GM23338 (cell line): ENCODE results near the gene MBD5. TPM values are rescaled to one million over a fixed set of nuclear protein-coding genes. Genes with fewer than 3 reads are reported as not detected.

Experiments
- ATAC-seq: fragments of 200-7000 bp; cut with Tn5 transposase; 3 replicates; pipeline ENCODE4 v1.9.1; 2020
- DNase-seq: peaks from one replicate; pipeline ENCODE4 v3.0.0-alpha.2; 2015; ENCODE audit warnings: low spot score
- H2AFZ ChIP-seq: fragments of 200-600 bp; sonication (generic); 2 replicates; pipeline ENCODE4 v1.8.0; 2016; ENCODE audit warnings: antibody characterized with exemption, mild to moderate bottlenecking, moderate library complexity
- H3F3A ChIP-seq: fragments of 200-600 bp; sonication (generic); replicated peaks from 2 replicates; pipeline ENCODE4 v1.8.0; 2017; ENCODE audit warnings: antibody characterized with exemption, mixed run types, low read depth
- H3K27ac ChIP-seq: fragments of 200-600 bp; sonication (generic); 2 replicates; pipeline ENCODE4 v1.6.1; 2016; ENCODE audit warnings: low read depth
- H3K27me3 ChIP-seq: fragments of 200-600 bp; sonication (generic); 2 replicates; pipeline ENCODE4 v1.8.0; 2016; ENCODE audit warnings: mild to moderate bottlenecking, mixed run types, moderate library complexity; ENCODE audit not compliant: insufficient read depth
- H3K36me3 ChIP-seq: fragments of 200-600 bp; sonication (generic); 2 replicates; pipeline ENCODE4 v1.8.0; 2016; ENCODE audit warnings: mild to moderate bottlenecking; ENCODE audit not compliant: insufficient read depth
- H3K4me1 ChIP-seq: fragments of 200-600 bp; sonication (generic); 2 replicates; pipeline ENCODE4 v1.8.0; 2016; ENCODE audit warnings: mild to moderate bottlenecking, moderate library complexity; ENCODE audit not compliant: insufficient read depth
- H3K4me2 ChIP-seq: fragments of 200-600 bp; sonication (generic); 2 replicates; pipeline ENCODE4 v1.7.1; 2017; ENCODE audit warnings: mixed run types
- H3K4me3 ChIP-seq: fragments of 200-600 bp; sonication (generic); 2 replicates; pipeline ENCODE4 v1.6.1; 2016; ENCODE audit warnings: mixed run types
- H3K79me2 ChIP-seq: fragments of 200-600 bp; sonication (generic); replicated peaks from 2 replicates; pipeline ENCODE4 v1.8.0; 2017; ENCODE audit warnings: mild to moderate bottlenecking; ENCODE audit not compliant: insufficient read depth
- H3K9me2 ChIP-seq: fragments of 200-600 bp; sonication (generic); 2 replicates; pipeline ENCODE4 v1.8.0; 2017; ENCODE audit not compliant: insufficient read depth
- H4K20me1 ChIP-seq: fragments of 200-600 bp; sonication (generic); replicated peaks from 2 replicates; pipeline ENCODE4 v1.8.0; 2017; ENCODE audit warnings: mild to moderate bottlenecking; ENCODE audit not compliant: insufficient read depth
- H3K27ac Mint-ChIP-seq: 2 replicates; pipeline ENCODE4 v1.8.0; 2020; ENCODE audit warnings: inconsistent platforms, mild to moderate bottlenecking, moderate library complexity, mixed read lengths
- H3K27me3 Mint-ChIP-seq: 3 replicates; pipeline ENCODE4 v1.8.0; 2022; ENCODE audit warnings: low read depth, mild to moderate bottlenecking, moderate library complexity, mixed read lengths, inconsistent platforms; ENCODE audit not compliant: insufficient read depth, poor library complexity
- H3K36me3 Mint-ChIP-seq: 3 replicates; pipeline ENCODE4 v1.8.0; 2021; ENCODE audit warnings: low read depth, mild to moderate bottlenecking, inconsistent platforms, moderate library complexity, mixed read lengths
- H3K4me1 Mint-ChIP-seq: 3 replicates; pipeline ENCODE4 v1.8.0; 2020; ENCODE audit warnings: mild to moderate bottlenecking, inconsistent platforms, mixed read lengths
- H3K4me3 Mint-ChIP-seq: 3 replicates; pipeline ENCODE4 v1.8.0; 2021; ENCODE audit warnings: moderate library complexity, mild to moderate bottlenecking, inconsistent platforms, mixed read lengths
- H3K9me3 Mint-ChIP-seq: 3 replicates; pipeline ENCODE4 v1.8.0; 2020; ENCODE audit warnings: moderate library complexity, mild to moderate bottlenecking, inconsistent platforms, mixed read lengths
- CREB1 ChIP-seq: fragments of 250-450 bp; sonication (Bioruptor Pico); IDR thresholded peaks from 2 replicates; pipeline ENCODE4 v1.5.0; 2020; ENCODE audit warnings: low read depth, mild to moderate bottlenecking, moderate library complexity
- CTCF ChIP-seq, 2 experiments: fragments of 200-600 bp in 1 of 2; sonication (generic) in 1 of 2; conservative IDR thresholded peaks; 2 replicates each; pipeline versions ENCODE4 v1.5.1 to v1.6.1; 2016 to 2017; ENCODE audit warnings: antibody characterized with exemption in 2 of 2, low read depth in 2 of 2, mild to moderate bottlenecking in 2 of 2, moderate library complexity in 1 of 2
- ETS1 ChIP-seq: IDR thresholded peaks from 2 replicates; pipeline ENCODE4 v1.6.1; 2016; ENCODE audit warnings: antibody characterized with exemption
- EZH2 ChIP-seq: fragments of 200-600 bp; sonication (generic); IDR thresholded peaks from one replicate; pipeline ENCODE4 v1.8.0; 2017; ENCODE audit warnings: antibody characterized with exemption, mild to moderate bottlenecking, low read depth; ENCODE audit not compliant: unreplicated experiment
- EZH2phosphoT487 ChIP-seq: fragments of 200-600 bp; sonication (generic); IDR thresholded peaks from one replicate; pipeline ENCODE4 v1.8.1; 2018; ENCODE audit warnings: antibody characterized with exemption; ENCODE audit not compliant: unreplicated experiment
- JUNB ChIP-seq: IDR thresholded peaks from one replicate; pipeline ENCODE4 v1.6.1; 2016; ENCODE audit warnings: antibody characterized with exemption; ENCODE audit not compliant: unreplicated experiment
- NANOG ChIP-seq: IDR thresholded peaks from 2 replicates; pipeline ENCODE4 v1.6.1; 2016; ENCODE audit warnings: antibody characterized with exemption, borderline replicate concordance
- POLR2AphosphoS5 ChIP-seq: IDR thresholded peaks from 2 replicates; pipeline ENCODE4 v1.6.1; 2016; ENCODE audit warnings: antibody characterized with exemption, low read depth
- REST ChIP-seq: IDR thresholded peaks from one replicate; pipeline ENCODE4 v1.6.1; 2018; ENCODE audit warnings: antibody characterized with exemption; ENCODE audit not compliant: unreplicated experiment
- STAT1 ChIP-seq: IDR thresholded peaks from one replicate; pipeline ENCODE4 v1.6.1; 2016; ENCODE audit warnings: antibody characterized with exemption; ENCODE audit not compliant: unreplicated experiment
- ZNF114 ChIP-seq: fragments of 250-450 bp; sonication (Bioruptor Pico); IDR thresholded peaks from 2 replicates; pipeline ENCODE4 v1.5.0; 2020; ENCODE audit warnings: mild to moderate bottlenecking, moderate library complexity
- ZNF331 ChIP-seq: fragments of 250-450 bp; sonication (Bioruptor Pico); IDR thresholded peaks from 2 replicates; pipeline ENCODE4 v1.5.0; 2020; ENCODE audit warnings: low read depth, mild to moderate bottlenecking, moderate library complexity
- ZNF462 ChIP-seq: fragments of 250-450 bp; sonication (Bioruptor Pico); IDR thresholded peaks from 2 replicates; pipeline ENCODE4 v1.5.0; 2020; ENCODE audit warnings: mild to moderate bottlenecking, moderate library complexity
- polyA plus RNA-seq: library from polyadenylated mRNA; unstranded; fragments of >200 nt; fragmentation: Nextera tagmentation; extraction: Ambion mirVana; gene quantifications from 2 replicates; pipeline ENCODE4 v1.2.1, GENCODE V29; 2016
- total RNA-seq: library from RNA; depleted of rRNA; stranded (reverse); fragments of >200 nt; shearing (Covaris generic); gene quantifications from 2 replicates; pipeline ENCODE4 v1.2.3, GENCODE V29; 2014

Gene MBD5
- total and polyA plus RNA-seq, 2 experiments from 2014 or later = 16.2 to 23.1 TPM

GRCh38 chr2:148218326-148219075 lies 197.6 kb downstream of the MBD5 start:
- H3K36me3 Mint-ChIP-seq = peaks cover 16% of the 10 kb centered on the region; the same call in 2 of the 3 replicates
- H3K4me1 Mint-ChIP-seq = no peaks in the 10 kb centered on the region
- ATAC-seq = no peak
- Histone ChIP-seq H2AFZ (no peak overlapping the region), H3K27ac (no peak overlapping the region), H4K20me1 (no peaks in the 10 kb centered on the region), H3K79me2 (no peaks in the 10 kb centered on the region), H3K4me1 (no peaks in the 10 kb centered on the region), H3K4me2 (no peak overlapping the region), H3K36me3 (no peaks in the 10 kb centered on the region), H3K9me2 (no peaks in the 10 kb centered on the region), H3F3A (no peaks in the 10 kb centered on the region), H3K27me3 (no peaks in the 10 kb centered on the region), H3K4me3 (no peak overlapping the region)
- no peak overlapping the region for H3K4me3 Mint-ChIP-seq
- H3K27me3 Mint-ChIP-seq = no peaks in the 10 kb centered on the region
- no peak overlapping the region for H3K27ac Mint-ChIP-seq
- peaks cover 14% of the 10 kb centered on the region for H3K9me3 Mint-ChIP-seq
- TF ChIP-seq ETS1 (no peak), CREB1 (CRISPR knock-in tag) (no peak), ZNF462 (CRISPR knock-in tag) (no peak), ZNF331 (CRISPR knock-in tag) (no peak), EZH2phosphoT487 (no peak), POLR2AphosphoS5 (no peak), JUNB (no peak), STAT1 (no peak), EZH2 (no peak), ZNF114 (CRISPR knock-in tag) (no peak), CTCF (conservative IDR thresholded peaks at IDR 0.05; ENCODE audit: low read depth in 2 of 2) (no peak), REST (no peak), NANOG (no peak)
- DNase-seq = no peak
